SK-N-SH (cell line): ENCODE data around the gene ANKS1B. TPM values are rescaled to one million over a fixed set of nuclear protein-coding genes. Genes with fewer than 3 reads are reported as not detected.

Experiments
- CTCF ChIA-PET: fragments of 300-600, 350-600 bp; formaldehyde crosslinking; extraction: SDS; loops from one replicate; lab custom pipeline; 2021; lab: Yijun Ruan, JAX
- POLR2A ChIA-PET: fragments of 350-600 bp; sonication (Branson Sonifier 250); formaldehyde crosslinking; extraction: SDS; loops from one replicate; lab custom pipeline; 2020; ENCODE audit warnings: antibody characterized with exemption, inconsistent platforms; lab: Yijun Ruan, JAX
- DNase-seq: peaks from one replicate; pipeline ENCODE4 v3.0.0; 2012
- H2AFZ ChIP-seq: fragments of 200-600 bp; sonication (generic); 2 replicates; pipeline ENCODE4 v1.8.1; 2016; ENCODE audit warnings: antibody characterized with exemption, mild to moderate bottlenecking, low read depth
- H3F3A ChIP-seq: fragments of 200-600 bp; sonication (generic); replicated peaks from 2 replicates; pipeline ENCODE3; 2016; ENCODE audit warnings: antibody characterized with exemption, mild to moderate bottlenecking; ENCODE audit not compliant: insufficient read depth
- H3K27ac ChIP-seq, 2 experiments: fragments of 200-500 bp in 1 of 2; fragments of 200-600 bp in 1 of 2; sonication (Bioruptor generic) in 1 of 2; sonication (generic), shearing (Covaris generic) in 1 of 2; 2 replicates each; pipeline versions ENCODE4 v1.5.1 to v1.6.1; 2014 to 2016; ENCODE audit warnings: low read depth in 2 of 2, inconsistent platforms in 1 of 2, low read length in 1 of 2, mild to moderate bottlenecking in 1 of 2, mixed read lengths in 1 of 2
- H3K27me3 ChIP-seq: fragments of 200-600 bp; sonication (generic), shearing (Covaris generic); 2 replicates; pipeline ENCODE4 v1.6.1; 2016; ENCODE audit warnings: mixed run types; ENCODE audit not compliant: insufficient read depth
- H3K36me3 ChIP-seq, 2 experiments: fragments of 200-500 bp in 1 of 2; fragments of 200-600 bp in 1 of 2; sonication (Bioruptor generic) in 1 of 2; sonication (generic) in 1 of 2; replicated peaks in 1 of 2; 2 replicates each; pipeline versions ENCODE3 to v1.5.1; 2014 to 2016; ENCODE audit warnings: low read length in 1 of 2, mild to moderate bottlenecking in 1 of 2; ENCODE audit not compliant: insufficient read depth in 2 of 2, control insufficient read depth in 1 of 2
- H3K4me1 ChIP-seq, 2 experiments: fragments of 200-500 bp in 1 of 2; fragments of 200-600 bp in 1 of 2; sonication (Bioruptor generic) in 1 of 2; sonication (generic), shearing (Covaris generic) in 1 of 2; 2 replicates each; pipeline versions ENCODE4 v1.5.1 to v1.6.1; 2014 to 2016; ENCODE audit warnings: low read depth in 1 of 2, low read length in 1 of 2, mixed run types in 1 of 2; ENCODE audit not compliant: insufficient read depth in 2 of 2, control insufficient read depth in 1 of 2
- H3K4me2 ChIP-seq: fragments of 200-600 bp; sonication (generic), shearing (Covaris generic); 2 replicates; pipeline ENCODE4 v1.6.1; 2017; ENCODE audit warnings: mixed run types
- H3K4me3 ChIP-seq, 2 experiments: fragments of 200-500 bp in 1 of 2; fragments of 200-600 bp in 1 of 2; sonication (Bioruptor generic) in 1 of 2; sonication (generic), shearing (Covaris generic) in 1 of 2; 2 replicates each; pipeline versions ENCODE4 v1.5.1 to v1.8.1; 2014 to 2016; ENCODE audit warnings: low read depth in 2 of 2, inconsistent platforms in 1 of 2, low read length in 1 of 2, mild to moderate bottlenecking in 1 of 2, mixed read lengths in 1 of 2, moderate library complexity in 1 of 2
- H3K79me2 ChIP-seq: fragments of 200-600 bp; sonication (generic); 2 replicates; pipeline ENCODE4 v1.8.1; 2017; ENCODE audit warnings: mild to moderate bottlenecking; ENCODE audit not compliant: insufficient read depth
- H3K9ac ChIP-seq: fragments of 200-600 bp; sonication (generic); 2 replicates; pipeline ENCODE4 v1.6.1; 2017; ENCODE audit warnings: mixed run types
- H3K9me2 ChIP-seq: fragments of 200-600 bp; sonication (generic); 2 replicates; pipeline ENCODE4 v1.6.1; 2017; ENCODE audit warnings: mixed run types
- H3K9me3 ChIP-seq: fragments of 200-600 bp; sonication (generic); 2 replicates; pipeline ENCODE4 v1.6.1; 2017; ENCODE audit warnings: mixed run types, mild to moderate bottlenecking, moderate library complexity
- H4K20me1 ChIP-seq: fragments of 200-600 bp; sonication (generic); 2 replicates; pipeline ENCODE4 v1.6.1; 2017; ENCODE audit warnings: mild to moderate bottlenecking, mixed run types; ENCODE audit not compliant: insufficient read depth
- CTCF ChIP-seq: fragments of 200-600 bp; sonication (generic); IDR thresholded peaks from 2 replicates; pipeline ENCODE4 v1.6.1; 2017; ENCODE audit warnings: antibody characterized with exemption, mild to moderate bottlenecking, moderate library complexity
- EZH2phosphoT487 ChIP-seq: fragments of 200-600 bp; sonication (generic); IDR thresholded peaks from 2 replicates; pipeline ENCODE4 v1.6.1; 2017; ENCODE audit warnings: low read depth, mixed run types, mild to moderate bottlenecking, antibody characterized with exemption, moderate library complexity, borderline replicate concordance
- FOXJ3 ChIP-seq: sonication (generic); formaldehyde crosslinking; IDR thresholded peaks from 2 replicates; pipeline ENCODE4 v1.5.1; 2020; ENCODE audit warnings: mild to moderate bottlenecking, missing genetic modification reagents
- FOXM1 ChIP-seq: IDR thresholded peaks from 2 replicates; pipeline ENCODE4 v1.4.0; 2012; ENCODE audit warnings: low read depth, mild to moderate bottlenecking
- GABPA ChIP-seq: IDR thresholded peaks from 2 replicates; pipeline ENCODE4 v1.4.0; 2012; ENCODE audit warnings: low read depth, mild to moderate bottlenecking
- IRF3 ChIP-seq: fragments of 150-350 bp; IDR thresholded peaks from 2 replicates; pipeline ENCODE4 v1.6.1; 2016; ENCODE audit warnings: mild to moderate bottlenecking, low read depth, low read length
- MXI1 ChIP-seq: IDR thresholded peaks from 2 replicates; pipeline ENCODE4 v1.6.1; 2012; ENCODE audit warnings: mild to moderate bottlenecking, low read depth, low read length, improper control_type of control experiment
- NFIC ChIP-seq: IDR thresholded peaks from 2 replicates; pipeline ENCODE4 v1.4.0; 2012; ENCODE audit warnings: borderline replicate concordance
- PBX3 ChIP-seq: IDR thresholded peaks from 2 replicates; pipeline ENCODE4; 2012
- RCOR1 ChIP-seq: fragments of 150-350 bp; IDR thresholded peaks from 2 replicates; pipeline ENCODE4 v1.6.1; 2017; ENCODE audit warnings: antibody characterized with exemption, low read length
- REST ChIP-seq: IDR thresholded peaks from 2 replicates; pipeline ENCODE4 v1.6.1; 2012; ENCODE audit warnings: mild to moderate bottlenecking, low read depth, low read length, moderate library complexity
- RFX5 ChIP-seq: IDR thresholded peaks from 2 replicates; pipeline ENCODE4 v1.6.1; 2012; ENCODE audit warnings: mild to moderate bottlenecking, improper control_type of control experiment, low read length
- SIN3A ChIP-seq: IDR thresholded peaks from 2 replicates; pipeline ENCODE4 v1.6.1; 2012; ENCODE audit warnings: low read depth, mild to moderate bottlenecking, low read length, moderate library complexity, borderline replicate concordance
- USF2 ChIP-seq: fragments of 150-350 bp; IDR thresholded peaks from 2 replicates; pipeline ENCODE4 v1.6.1; 2017; ENCODE audit warnings: antibody characterized with exemption, low read length, low read depth, borderline replicate concordance
- YY1 ChIP-seq: IDR thresholded peaks from 2 replicates; pipeline ENCODE4 v1.4.0; 2012; ENCODE audit warnings: low read depth, mild to moderate bottlenecking
- ZBTB33 ChIP-seq: IDR thresholded peaks from 2 replicates; pipeline ENCODE4 v1.4.0; 2012; ENCODE audit warnings: low read depth, borderline replicate concordance
- WGBS: methylation state at CpG from one replicate; pipeline ENCODE4 v1.1.6; 2017; ENCODE audit warnings: low lambda C conversion rate; 5-methylcytosine and 5-hydroxymethylcytosine counted together
- polyA plus RNA-seq, 3 experiments: library from polyadenylated mRNA; depleted of rRNA; stranded (reverse); fragments of >200 nt; gene quantifications; 2 replicates each; pipeline ENCODE4 v1.2.3, GENCODE V29; 2012

The ANKS1B gene
- polyA plus RNA-seq, 1 of the 3 experiments (the other 2 are of a cell fraction), result 1.8 TPM

- Histone ChIP-seq H3F3A (no peaks in the 10 kb centered on the region), H3K4me3 (no peak overlapping the region), H3K9me2 (no peaks in the 10 kb centered on the region), H3K9ac (no peak overlapping the region), H3K4me2 (no peak overlapping the region), H3K36me3 (no peaks in the 10 kb centered on the region), H3K79me2 (no peaks in the 10 kb centered on the region), H3K9me3 (no peaks in the 10 kb centered on the region; the same call in 1 of the 2 replicates), H3K4me1 (peaks cover 0 to 14% of the 10 kb centered on the region in 2 experiments; a peak in 1 of 4 replicates), H3K27ac (no peak overlapping the region), H4K20me1 (no peaks in the 10 kb centered on the region), H2AFZ (no peak overlapping the region), H3K27me3 (no peaks in the 10 kb centered on the region)
- DNase-seq, result no peak
- WGBS, result 75% methylated on average over 12 of the region's 12 CpGs
- CTCF ChIA-PET, result no interaction called here
- POLR2A ChIA-PET, result no interaction called here
- TF ChIP-seq NFIC, result no peak
- TF ChIP-seq FOXM1, result no peak
- TF ChIP-seq PBX3, result no peak
- TF ChIP-seq FOXJ3, result no peak
- no peak for TF ChIP-seq ZBTB33
- TF ChIP-seq USF2, result no peak
- TF ChIP-seq YY1, result no peak
- no peak for TF ChIP-seq RCOR1
- TF ChIP-seq EZH2phosphoT487, result no peak
- no peak for TF ChIP-seq RFX5
- no peak for TF ChIP-seq IRF3
Observed at GRCh38 chr12:99259040-99259934, 725.4 kb downstream of the ANKS1B start.

- Histone ChIP-seq H3K9me3 (no peaks in the 10 kb centered on the region; the same call in 1 of the 2 replicates), H3K4me1 (peaks cover 0 to 14% of the 10 kb centered on the region in 2 experiments; a peak in 1 of 4 replicates), H3K9me2 (no peaks in the 10 kb centered on the region), H3F3A (no peaks in the 10 kb centered on the region), H3K4me2 (no peak overlapping the region), H4K20me1 (no peaks in the 10 kb centered on the region), H3K36me3 (no peaks in the 10 kb centered on the region), H3K4me3 (no peak overlapping the region), H3K9ac (no peak overlapping the region), H2AFZ (no peak overlapping the region), H3K79me2 (no peaks in the 10 kb centered on the region), H3K27ac (no peak overlapping the region), H3K27me3 (no peaks in the 10 kb centered on the region)
- no peak for DNase-seq
- CTCF ChIA-PET, result no interaction called here
- POLR2A ChIA-PET, result no interaction called here
- TF ChIP-seq GABPA (no peak), EZH2phosphoT487 (no peak), CTCF (no peak), REST (no peak), MXI1 (no peak), SIN3A (no peak)
Observed at GRCh38 chr12:99257672-99258071, 727.1 kb downstream of the ANKS1B start.
